WTC11 (cell line): Measurements from ENCODE around the gene MACROD2. TPM values are rescaled to one million over a fixed set of nuclear protein-coding genes. Genes with fewer than 3 reads are reported as not detected.

Source experiments
- ATAC-seq: fragments of 200-7000 bp; cut with Tn5 transposase; 2 replicates; pipeline ENCODE4 v1.10.0; 2021; ENCODE audit warnings: mild to moderate bottlenecking, moderate library complexity
- CTCF ChIA-PET: fragments of 300-600 bp; sonication (Branson Sonifier 250); formaldehyde crosslinking; loops from one replicate; lab custom pipeline; 2021; ENCODE audit warnings: antibody characterized with exemption; lab: Charles Lee
- POLR2A ChIA-PET: fragments of 350-600 bp; sonication (Branson Sonifier 250); formaldehyde crosslinking; loops from one replicate; lab custom pipeline; 2021; ENCODE audit warnings: antibody characterized with exemption; lab: Charles Lee
- DNase-seq: peaks from one replicate; pipeline ENCODE4 v3.0.0; 2021; ENCODE audit warnings: low spot score
- H3K27ac Mint-ChIP-seq: 2 replicates; pipeline ENCODE4 v1.8.0; 2021; ENCODE audit warnings: mixed read lengths
- H3K27me3 Mint-ChIP-seq: 2 replicates; pipeline ENCODE4 v1.8.0; 2021; ENCODE audit warnings: low read depth, mild to moderate bottlenecking, moderate library complexity, mixed read lengths
- H3K36me3 Mint-ChIP-seq: 2 replicates; pipeline ENCODE4 v1.8.0; 2021; ENCODE audit warnings: mixed read lengths
- H3K4me1 Mint-ChIP-seq: 2 replicates; pipeline ENCODE4 v1.8.0; 2022; ENCODE audit warnings: mixed read lengths
- H3K4me3 Mint-ChIP-seq: 2 replicates; pipeline ENCODE4 v1.8.0; 2021; ENCODE audit warnings: mild to moderate bottlenecking, moderate library complexity, mixed read lengths
- H3K9me3 Mint-ChIP-seq: 2 replicates; pipeline ENCODE4 v1.8.0; 2021; ENCODE audit warnings: mixed read lengths
- E2F1 ChIP-seq: sonication (generic); formaldehyde crosslinking; IDR thresholded peaks from 2 replicates; pipeline ENCODE4 v1.8.0; 2022; ENCODE audit warnings: mild to moderate bottlenecking, missing genetic modification reagents
- GABPB1 ChIP-seq: sonication (generic); formaldehyde crosslinking; IDR thresholded peaks from 2 replicates; pipeline ENCODE4 v1.8.1; 2023; ENCODE audit warnings: mild to moderate bottlenecking, missing genetic modification reagents
- JAZF1 ChIP-seq: fragments of 250-450 bp; sonication (Bioruptor Pico); IDR thresholded peaks from 2 replicates; pipeline ENCODE4 v1.9.0; 2021; ENCODE audit warnings: moderate library complexity, mild to moderate bottlenecking, inconsistent platforms
- PRRX2 ChIP-seq: fragments of 250-450 bp; sonication (Bioruptor Pico); IDR thresholded peaks from 2 replicates; pipeline ENCODE4 v1.8.0; 2021; ENCODE audit warnings: mild to moderate bottlenecking
- TEAD4 ChIP-seq: sonication (generic); formaldehyde crosslinking; IDR thresholded peaks from 2 replicates; pipeline ENCODE4 v1.8.0; 2022; ENCODE audit warnings: mild to moderate bottlenecking, missing genetic modification reagents
- TP53 ChIP-seq: sonication (generic); formaldehyde crosslinking; IDR thresholded peaks from 2 replicates; pipeline ENCODE4 v1.8.1; 2023; ENCODE audit warnings: mild to moderate bottlenecking, missing genetic modification reagents
- ZBTB21 ChIP-seq: sonication (generic); formaldehyde crosslinking; IDR thresholded peaks from 2 replicates; pipeline ENCODE4 v1.8.1; 2023; ENCODE audit warnings: mild to moderate bottlenecking, missing genetic modification reagents, borderline replicate concordance
- ZNF423 ChIP-seq: fragments of 250-450 bp; sonication (Bioruptor Pico); IDR thresholded peaks from 2 replicates; pipeline ENCODE4 v2.1.2; 2022; ENCODE audit warnings: mild to moderate bottlenecking, moderate library complexity
- ZNF512 ChIP-seq: sonication (generic); formaldehyde crosslinking; IDR thresholded peaks from 2 replicates; pipeline ENCODE4 v1.8.1; 2022; ENCODE audit warnings: missing genetic modification reagents, borderline replicate concordance
- total RNA-seq: library from RNA; stranded (reverse); gene quantifications from 3 replicates; pipeline ENCODE4 v1.2.3, GENCODE V29; 2021
- TF ChIP-seq, protein P1 (sequence below): sonication (generic); formaldehyde crosslinking; IDR thresholded peaks from 2 replicates; pipeline ENCODE4 v1.8.0; 2022; ENCODE audit warnings: mild to moderate bottlenecking, missing genetic modification reagents
- TF ChIP-seq, protein P2 (sequence below): sonication (generic); formaldehyde crosslinking; IDR thresholded peaks from 2 replicates; pipeline ENCODE4 v1.8.0; 2022; ENCODE audit warnings: mild to moderate bottlenecking, missing genetic modification reagents
- TF ChIP-seq, protein P3 (sequence below): fragments of 250-450 bp; sonication (Bioruptor Pico); IDR thresholded peaks from 2 replicates; pipeline ENCODE4 v1.9.0; 2021; ENCODE audit warnings: mild to moderate bottlenecking, borderline replicate concordance
- TF ChIP-seq, protein P4 (sequence below): fragments of 200-600 bp; IDR thresholded peaks from 2 replicates; pipeline ENCODE4 v1.8.0; 2022; ENCODE audit warnings: antibody characterized with exemption

Gene MACROD2
- total RNA-seq, 1 experiment from 2014 or later = 4.1 TPM

DNA sequence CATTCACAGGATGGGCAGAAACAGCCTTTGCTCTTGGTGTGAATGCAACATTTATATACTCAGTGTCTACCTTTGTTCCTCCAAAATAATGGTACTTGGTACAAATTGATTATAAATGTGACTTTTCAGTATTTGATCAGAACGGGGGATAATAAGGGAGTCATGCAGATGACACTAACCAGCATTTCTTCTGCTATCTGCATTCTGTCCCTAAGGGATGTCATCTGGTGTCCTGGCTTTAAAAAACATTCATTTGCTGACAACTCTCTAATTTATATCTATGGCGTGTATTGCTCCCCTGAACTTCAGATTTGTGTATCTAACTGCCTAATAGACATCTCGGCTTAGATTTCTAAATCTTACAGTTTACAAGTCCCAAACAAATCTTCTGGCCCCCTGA, 418.5 kb downstream of the MACROD2 start (continued):
- TF ChIP-seq, protein P1, sequence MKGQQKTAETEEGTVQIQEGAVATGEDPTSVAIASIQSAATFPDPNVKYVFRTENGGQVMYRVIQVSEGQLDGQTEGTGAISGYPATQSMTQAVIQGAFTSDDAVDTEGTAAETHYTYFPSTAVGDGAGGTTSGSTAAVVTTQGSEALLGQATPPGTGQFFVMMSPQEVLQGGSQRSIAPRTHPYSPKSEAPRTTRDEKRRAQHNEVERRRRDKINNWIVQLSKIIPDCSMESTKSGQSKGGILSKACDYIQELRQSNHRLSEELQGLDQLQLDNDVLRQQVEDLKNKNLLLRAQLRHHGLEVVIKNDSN (CRISPR knock-in tag) = no peak
- TF ChIP-seq GABPB1 = no peak
- no peak for TF ChIP-seq JAZF1
- TF ChIP-seq, protein P2, sequence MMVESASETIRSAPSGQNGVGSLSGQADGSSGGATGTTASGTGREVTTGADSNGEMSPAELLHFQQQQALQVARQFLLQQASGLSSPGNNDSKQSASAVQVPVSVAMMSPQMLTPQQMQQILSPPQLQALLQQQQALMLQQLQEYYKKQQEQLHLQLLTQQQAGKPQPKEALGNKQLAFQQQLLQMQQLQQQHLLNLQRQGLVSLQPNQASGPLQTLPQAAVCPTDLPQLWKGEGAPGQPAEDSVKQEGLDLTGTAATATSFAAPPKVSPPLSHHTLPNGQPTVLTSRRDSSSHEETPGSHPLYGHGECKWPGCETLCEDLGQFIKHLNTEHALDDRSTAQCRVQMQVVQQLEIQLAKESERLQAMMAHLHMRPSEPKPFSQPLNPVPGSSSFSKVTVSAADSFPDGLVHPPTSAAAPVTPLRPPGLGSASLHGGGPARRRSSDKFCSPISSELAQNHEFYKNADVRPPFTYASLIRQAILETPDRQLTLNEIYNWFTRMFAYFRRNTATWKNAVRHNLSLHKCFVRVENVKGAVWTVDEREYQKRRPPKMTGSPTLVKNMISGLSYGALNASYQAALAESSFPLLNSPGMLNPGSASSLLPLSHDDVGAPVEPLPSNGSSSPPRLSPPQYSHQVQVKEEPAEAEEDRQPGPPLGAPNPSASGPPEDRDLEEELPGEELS = no peak
- no peak for TF ChIP-seq PRRX2
- TF ChIP-seq TP53 (CRISPR knock-in tag) = no peak
- no peak for TF ChIP-seq TEAD4
- no peak for TF ChIP-seq ZBTB21 (CRISPR knock-in tag)

DNA sequence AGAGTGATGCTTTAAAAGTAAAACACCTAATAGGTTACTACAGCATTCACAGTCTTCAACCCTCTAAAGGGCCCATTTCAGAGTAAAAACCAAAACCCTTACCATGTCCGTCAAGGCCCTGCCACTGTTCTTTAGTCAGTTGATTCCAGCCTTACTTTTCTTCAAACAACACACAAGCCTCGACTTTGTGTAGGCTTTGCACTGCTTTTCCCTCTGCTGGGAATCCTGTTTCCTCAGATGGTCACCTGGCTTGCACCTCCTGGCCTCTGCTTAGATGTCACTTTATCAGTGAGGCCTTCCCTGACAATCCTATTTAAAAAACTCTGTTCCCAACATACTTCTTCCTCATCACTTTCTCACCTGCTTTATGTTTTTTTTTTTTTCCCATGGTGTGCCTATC, 419.2 kb downstream of the MACROD2 start:
- ATAC-seq = peak; percentile 60
- no peaks in the 10 kb centered on the region for H3K27me3 Mint-ChIP-seq
- peak overlapping the region; percentile 38; the same call in 1 of the 2 replicates for H3K27ac Mint-ChIP-seq
- TF ChIP-seq ZNF512 (CRISPR knock-in tag) (no peak), E2F1 (CRISPR knock-in tag) (no peak)
- TF ChIP-seq, protein P3, sequence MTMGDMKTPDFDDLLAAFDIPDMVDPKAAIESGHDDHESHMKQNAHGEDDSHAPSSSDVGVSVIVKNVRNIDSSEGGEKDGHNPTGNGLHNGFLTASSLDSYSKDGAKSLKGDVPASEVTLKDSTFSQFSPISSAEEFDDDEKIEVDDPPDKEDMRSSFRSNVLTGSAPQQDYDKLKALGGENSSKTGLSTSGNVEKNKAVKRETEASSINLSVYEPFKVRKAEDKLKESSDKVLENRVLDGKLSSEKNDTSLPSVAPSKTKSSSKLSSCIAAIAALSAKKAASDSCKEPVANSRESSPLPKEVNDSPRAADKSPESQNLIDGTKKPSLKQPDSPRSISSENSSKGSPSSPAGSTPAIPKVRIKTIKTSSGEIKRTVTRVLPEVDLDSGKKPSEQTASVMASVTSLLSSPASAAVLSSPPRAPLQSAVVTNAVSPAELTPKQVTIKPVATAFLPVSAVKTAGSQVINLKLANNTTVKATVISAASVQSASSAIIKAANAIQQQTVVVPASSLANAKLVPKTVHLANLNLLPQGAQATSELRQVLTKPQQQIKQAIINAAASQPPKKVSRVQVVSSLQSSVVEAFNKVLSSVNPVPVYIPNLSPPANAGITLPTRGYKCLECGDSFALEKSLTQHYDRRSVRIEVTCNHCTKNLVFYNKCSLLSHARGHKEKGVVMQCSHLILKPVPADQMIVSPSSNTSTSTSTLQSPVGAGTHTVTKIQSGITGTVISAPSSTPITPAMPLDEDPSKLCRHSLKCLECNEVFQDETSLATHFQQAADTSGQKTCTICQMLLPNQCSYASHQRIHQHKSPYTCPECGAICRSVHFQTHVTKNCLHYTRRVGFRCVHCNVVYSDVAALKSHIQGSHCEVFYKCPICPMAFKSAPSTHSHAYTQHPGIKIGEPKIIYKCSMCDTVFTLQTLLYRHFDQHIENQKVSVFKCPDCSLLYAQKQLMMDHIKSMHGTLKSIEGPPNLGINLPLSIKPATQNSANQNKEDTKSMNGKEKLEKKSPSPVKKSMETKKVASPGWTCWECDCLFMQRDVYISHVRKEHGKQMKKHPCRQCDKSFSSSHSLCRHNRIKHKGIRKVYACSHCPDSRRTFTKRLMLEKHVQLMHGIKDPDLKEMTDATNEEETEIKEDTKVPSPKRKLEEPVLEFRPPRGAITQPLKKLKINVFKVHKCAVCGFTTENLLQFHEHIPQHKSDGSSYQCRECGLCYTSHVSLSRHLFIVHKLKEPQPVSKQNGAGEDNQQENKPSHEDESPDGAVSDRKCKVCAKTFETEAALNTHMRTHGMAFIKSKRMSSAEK (CRISPR knock-in tag) = no peak
- ChIA-PET POLR2A (no interaction called here), CTCF (no interaction called here)
- no peaks in the 10 kb centered on the region for H3K9me3 Mint-ChIP-seq
- no peak overlapping the region for H3K4me3 Mint-ChIP-seq
- no peak for DNase-seq
- H3K36me3 Mint-ChIP-seq = no peaks in the 10 kb centered on the region
- H3K4me1 Mint-ChIP-seq = peaks cover 31% of the 10 kb centered on the region

- Mint-ChIP-seq H3K9me3 (no peaks in the 10 kb centered on the region), H3K27ac (no peak overlapping the region), H3K36me3 (no peaks in the 10 kb centered on the region), H3K4me1 (peaks cover 31% of the 10 kb centered on the region), H3K4me3 (no peak overlapping the region), H3K27me3 (no peaks in the 10 kb centered on the region)
- ChIA-PET CTCF (interaction anchor here (0.6 kb wide), 1 partner anchor 58 kb away, joined by 3 read pairs; no protein-coding TSS in a partner anchor), POLR2A (interaction anchor here (0.6 kb wide), 1 partner anchor 229 kb away, joined by 3 read pairs; no protein-coding TSS in a partner anchor)
- no peak for ATAC-seq
- TF ChIP-seq, protein P4, sequence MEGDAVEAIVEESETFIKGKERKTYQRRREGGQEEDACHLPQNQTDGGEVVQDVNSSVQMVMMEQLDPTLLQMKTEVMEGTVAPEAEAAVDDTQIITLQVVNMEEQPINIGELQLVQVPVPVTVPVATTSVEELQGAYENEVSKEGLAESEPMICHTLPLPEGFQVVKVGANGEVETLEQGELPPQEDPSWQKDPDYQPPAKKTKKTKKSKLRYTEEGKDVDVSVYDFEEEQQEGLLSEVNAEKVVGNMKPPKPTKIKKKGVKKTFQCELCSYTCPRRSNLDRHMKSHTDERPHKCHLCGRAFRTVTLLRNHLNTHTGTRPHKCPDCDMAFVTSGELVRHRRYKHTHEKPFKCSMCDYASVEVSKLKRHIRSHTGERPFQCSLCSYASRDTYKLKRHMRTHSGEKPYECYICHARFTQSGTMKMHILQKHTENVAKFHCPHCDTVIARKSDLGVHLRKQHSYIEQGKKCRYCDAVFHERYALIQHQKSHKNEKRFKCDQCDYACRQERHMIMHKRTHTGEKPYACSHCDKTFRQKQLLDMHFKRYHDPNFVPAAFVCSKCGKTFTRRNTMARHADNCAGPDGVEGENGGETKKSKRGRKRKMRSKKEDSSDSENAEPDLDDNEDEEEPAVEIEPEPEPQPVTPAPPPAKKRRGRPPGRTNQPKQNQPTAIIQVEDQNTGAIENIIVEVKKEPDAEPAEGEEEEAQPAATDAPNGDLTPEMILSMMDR = no peak
- no peak for TF ChIP-seq ZNF423
- no peak for DNase-seq
Observed at GRCh38 chr20:14415467-14415866, 420.2 kb downstream of the MACROD2 start.
